HG03066 (cell line): ENCODE results near the gene SSBP4.
A peak's percentile ranks its signal among the peaks of the same experiment; 100 is the strongest.

Experiments used
- ATAC-seq: cut with Tn5 transposase; IDR thresholded peaks from one replicate; pipeline ENCODE4 v1.9.1; 2021; ENCODE audit warnings: low read depth; ENCODE audit not compliant: unreplicated experiment

Gene SSBP4

GRCh38 chr19:18419699-18420460 lies 682 bp downstream of the SSBP4 start:
- no peak for ATAC-seq

DNA sequence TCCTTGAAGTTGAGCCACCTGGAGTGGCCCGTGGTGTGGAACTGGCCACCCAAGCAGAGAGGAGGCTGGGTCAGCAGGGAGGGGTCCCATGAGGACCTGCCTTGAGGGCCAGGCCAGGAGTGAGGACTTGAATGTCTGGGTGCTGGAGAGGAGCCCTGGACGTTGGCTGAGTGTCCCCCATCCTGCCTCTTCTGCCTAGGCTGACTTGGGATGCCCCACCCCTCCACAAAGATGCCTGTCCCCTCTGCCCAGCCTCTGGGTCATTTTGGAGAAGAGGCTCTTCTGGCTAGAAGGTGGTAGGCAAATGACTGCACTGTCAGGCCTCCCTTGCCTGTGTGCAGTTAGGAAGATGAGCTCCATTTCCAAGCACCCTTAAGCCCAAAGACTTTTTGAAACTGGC lies 1.7 kb downstream of the SSBP4 start:
- no peak for ATAC-seq

- ATAC-seq, result no peak
Measured at GRCh38 chr19:18421371-18421959, 2.3 kb downstream of the SSBP4 start.

DNA sequence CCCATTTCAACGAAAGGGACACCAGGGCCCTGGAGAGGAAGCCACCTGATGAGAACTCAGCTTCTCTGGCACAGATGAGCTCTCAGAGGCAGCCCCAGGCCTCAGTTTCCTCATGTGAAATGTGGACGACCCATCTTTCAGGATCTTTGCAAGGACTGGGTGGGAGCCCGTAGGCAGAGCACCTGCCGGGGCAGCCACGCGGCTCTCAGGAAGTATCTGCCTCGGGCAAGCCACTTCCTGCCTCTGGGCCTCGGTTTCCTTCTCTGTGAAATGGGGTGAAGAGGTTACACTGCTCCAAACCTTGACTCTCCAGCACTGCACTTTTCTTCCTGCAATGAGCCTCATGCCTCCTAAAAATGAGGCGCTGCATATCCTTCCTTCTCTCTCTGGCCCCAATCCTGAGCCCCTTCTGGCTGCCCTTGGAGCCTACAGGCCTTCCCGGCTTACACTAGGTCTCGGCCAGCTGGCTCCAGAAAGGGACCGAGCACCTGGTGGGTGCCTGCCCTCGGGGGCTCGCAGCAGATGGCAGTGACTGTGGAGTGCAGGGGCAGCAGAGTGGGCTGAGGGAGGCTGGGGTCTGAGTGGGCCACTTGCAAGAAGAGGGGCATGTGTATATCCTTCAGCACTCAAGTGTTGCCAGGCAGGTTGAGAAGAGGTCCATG lies 3.5 kb downstream of the SSBP4 start:
- no peak for ATAC-seq

DNA sequence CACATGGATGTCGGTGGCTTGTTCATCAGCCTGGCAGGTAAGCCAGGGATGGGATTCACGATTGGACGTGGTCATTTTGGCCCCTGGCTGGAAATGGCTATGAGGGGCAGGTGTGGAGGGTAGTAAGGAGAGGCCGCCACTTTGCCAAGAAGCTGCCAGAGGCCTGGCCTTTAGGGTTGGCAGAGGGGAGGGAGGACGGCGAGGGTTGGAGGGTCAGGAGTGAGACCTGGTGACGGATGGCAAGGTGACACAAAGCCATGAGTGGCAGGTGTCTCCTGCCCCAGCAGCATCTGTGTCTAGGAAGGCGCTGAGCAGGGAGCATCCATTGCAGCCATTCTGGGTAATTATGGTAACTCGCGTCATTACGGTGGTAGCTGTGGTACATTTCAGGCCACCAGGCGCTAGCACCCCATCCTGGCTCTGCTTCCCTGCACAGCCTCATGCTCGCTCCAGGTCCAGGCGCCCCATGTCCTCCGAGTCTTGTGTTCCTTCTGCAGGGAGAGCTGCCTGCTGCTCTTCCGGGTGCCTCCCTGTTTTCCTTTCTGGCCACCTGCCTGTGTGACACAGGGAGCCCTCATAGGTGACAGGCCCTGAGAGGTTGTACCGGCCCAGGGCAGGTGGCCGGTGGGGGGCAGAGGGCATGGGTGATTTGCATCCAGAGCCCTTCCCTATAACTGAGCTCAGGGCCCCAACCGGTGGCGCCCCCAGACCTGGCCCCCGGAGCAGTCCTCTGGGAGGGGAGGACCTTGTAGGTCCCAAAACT lies 4.2 kb downstream of the SSBP4 start:
- no peak for ATAC-seq

DNA sequence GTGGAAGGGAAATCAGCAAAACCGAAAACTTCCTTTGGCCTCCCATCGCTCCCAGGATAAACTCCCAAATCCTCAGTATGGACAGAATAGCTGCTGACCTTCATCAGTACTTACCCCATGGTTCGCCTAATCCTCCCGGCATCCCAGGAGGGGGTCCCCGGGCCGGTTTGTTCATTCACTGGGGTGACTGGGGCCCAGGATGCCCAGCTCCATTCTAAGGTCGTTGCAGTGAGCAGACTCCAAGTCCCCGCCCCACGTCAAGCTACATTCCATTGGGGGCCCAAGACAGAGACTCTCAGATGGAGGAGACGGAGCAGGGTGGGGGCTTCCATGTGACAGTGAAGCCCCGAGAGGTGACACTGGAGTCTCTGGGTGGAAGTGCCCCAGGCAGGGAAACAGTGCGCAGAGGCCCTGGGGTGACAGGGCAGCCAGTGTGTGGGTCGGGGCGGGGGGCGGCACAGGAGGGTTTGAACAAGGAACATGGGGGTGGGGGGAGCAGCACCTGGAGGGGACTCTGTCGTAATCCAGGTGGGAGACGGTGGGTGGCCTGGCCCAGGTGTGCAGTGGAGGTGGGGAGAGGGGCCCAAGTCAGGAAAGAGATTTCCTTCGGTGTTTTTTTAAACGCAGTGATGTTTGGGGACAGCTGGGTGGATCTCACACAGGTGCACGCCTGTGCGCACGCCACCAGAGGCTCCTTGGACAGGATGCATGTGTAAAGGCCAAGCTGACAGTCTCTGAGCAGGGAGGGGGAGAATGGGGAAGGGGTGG lies 5.1 kb downstream of the SSBP4 start:
- ATAC-seq, result no peak

GRCh38 chr19:18424890-18425514 lies 5.8 kb downstream of the SSBP4 start:
- ATAC-seq, result no peak

- ATAC-seq, result no peak
Measured at GRCh38 chr19:18425515-18426415, 6.6 kb downstream of the SSBP4 start.

DNA sequence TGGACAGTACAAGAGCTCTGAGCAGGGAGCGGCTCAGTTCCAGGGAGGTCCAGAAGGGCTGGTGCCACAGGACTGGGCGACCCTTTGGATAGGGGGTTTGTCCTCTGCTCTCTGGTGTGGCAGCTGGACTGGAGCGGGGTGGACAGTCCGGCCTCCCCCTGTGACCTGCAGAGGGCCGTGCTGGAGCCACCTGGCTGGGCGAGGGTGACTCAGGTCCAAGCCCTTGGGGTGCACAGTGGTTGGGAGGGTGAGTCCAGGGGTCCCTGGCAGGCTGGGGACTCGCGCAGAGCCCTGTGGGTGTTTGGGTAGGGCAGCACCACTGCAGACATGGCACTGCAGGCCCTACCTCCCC lies 7.2 kb downstream of the SSBP4 start:
- no peak for ATAC-seq

DNA sequence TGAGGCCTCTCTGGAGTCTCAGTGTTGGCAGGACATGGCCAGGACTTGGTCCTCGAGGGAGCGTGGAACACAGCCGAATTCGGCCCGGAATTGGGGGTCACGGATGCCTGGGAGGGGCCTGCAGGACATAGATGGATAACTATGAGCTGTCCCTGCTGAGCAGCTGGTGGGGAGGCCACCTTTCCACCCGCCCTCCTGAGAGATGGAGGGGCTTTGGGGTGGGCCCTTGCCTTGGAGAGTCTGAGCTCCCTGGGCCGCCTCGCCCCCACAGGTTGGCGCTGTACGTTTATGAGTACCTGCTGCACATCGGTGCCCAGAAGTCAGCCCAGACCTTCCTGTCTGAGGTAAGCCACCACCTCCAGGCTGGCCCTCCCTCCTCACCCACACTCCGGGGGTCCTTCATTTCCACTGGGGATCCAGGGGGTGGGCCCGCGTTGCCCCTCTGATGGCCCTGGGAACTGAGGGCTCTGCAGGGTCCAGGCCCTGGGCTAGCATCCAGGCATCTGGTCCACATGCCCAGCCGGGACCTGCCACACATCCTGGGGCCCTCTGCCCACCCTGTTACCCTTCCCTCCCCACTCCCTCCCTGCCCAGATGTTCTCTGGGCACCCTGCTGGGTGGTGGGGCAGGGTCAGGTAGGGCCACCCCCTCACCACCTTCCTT lies 8.0 kb downstream of the SSBP4 start:
- no peak for ATAC-seq

DNA sequence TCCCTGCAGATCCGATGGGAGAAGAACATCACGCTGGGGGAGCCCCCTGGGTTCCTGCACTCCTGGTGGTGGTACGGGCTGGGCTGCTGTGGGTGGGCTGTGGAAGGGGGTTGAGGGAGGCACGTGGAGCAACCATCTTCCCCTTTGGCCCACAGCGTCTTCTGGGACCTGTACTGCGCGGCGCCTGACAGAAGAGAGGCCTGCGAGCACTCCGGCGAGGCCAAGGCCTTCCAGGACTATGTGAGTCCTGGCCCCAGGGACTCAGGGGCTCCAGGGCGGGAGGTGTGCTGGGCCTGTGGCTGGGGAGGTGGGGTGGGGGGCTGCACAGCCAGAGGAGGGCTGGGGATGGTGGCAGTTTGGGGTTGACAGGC lies 8.5 kb downstream of the SSBP4 start:
- no peak for ATAC-seq

DNA sequence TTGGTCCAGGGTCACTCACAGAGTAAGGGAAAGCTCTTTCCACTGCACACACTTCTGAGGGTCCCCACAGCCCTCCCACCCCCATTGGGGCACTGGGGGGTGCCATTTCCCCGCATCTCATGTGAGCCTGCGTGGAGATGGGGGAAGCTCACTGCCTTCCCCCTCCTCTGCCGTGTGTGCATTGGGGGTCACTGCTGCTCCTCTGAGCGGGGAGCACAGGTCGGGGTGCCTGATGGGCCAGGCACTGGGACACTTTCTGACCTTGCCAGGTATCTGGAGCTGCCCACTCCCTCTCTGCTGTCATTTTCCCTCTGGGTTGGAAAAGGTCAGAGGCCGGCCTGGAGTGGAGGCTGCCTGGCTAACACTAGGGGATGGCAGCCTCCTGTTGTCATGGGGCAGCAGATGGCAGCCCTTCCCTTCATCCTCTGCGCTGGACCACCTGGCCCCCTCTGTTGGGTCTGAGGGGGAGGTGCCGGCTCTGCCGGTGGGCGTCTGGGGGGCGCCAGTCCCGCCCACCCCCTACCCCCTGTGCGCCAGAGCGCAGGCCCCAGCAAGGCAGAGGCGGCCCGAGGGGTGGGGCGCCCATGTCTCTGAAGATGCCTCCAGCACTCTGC lies 9.1 kb downstream of the SSBP4 start:
- ATAC-seq, result no peak

GRCh38 chr19:18428787-18429674 lies 9.8 kb downstream of the SSBP4 start:
- peak; percentile 48 for ATAC-seq

- no peak for ATAC-seq
Measured at GRCh38 chr19:18429717-18430416, 10.7 kb downstream of the SSBP4 start.

DNA sequence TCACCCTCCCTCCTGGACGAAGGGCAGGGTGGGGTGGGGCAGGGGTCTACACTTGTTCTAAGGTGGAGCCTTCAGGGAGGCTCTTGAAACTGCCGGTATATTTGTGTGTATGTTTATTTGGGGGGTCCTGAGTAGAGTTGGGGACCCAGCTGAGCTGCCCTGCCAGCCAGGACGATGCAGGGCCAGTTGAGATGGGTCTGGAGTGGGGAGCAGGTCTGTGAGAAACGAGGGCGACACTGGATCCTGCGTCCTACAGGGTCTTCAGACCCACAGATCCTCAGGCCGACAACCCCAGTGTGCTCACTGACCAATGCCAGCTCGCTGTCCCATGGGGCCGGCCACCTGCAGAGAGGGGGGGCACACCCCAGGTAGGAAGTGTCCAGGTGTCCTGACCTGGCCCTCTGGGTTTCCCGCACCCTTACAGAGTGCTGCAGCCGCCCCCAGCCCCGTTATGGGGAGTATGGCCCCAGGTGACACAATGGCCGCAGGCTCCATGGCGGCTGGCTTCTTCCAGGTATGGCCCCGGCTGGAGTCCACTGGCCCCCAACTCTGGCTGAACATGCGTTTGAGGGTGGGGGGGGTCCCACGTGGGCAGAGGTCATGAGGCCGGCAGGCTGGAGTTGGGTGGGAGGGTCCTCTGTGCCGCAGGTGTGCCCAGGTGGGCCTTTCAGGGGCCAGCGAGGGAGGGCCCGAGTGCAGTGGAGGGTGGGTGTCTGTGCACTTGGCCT lies 11.4 kb downstream of the SSBP4 start:
- no peak for ATAC-seq
